ENCODE measurements around the gene RRAGD. TPM values are rescaled to one million over a fixed set of nuclear protein-coding genes. Genes with fewer than 3 reads are reported as not detected.

The RRAGD gene
- total and polyA plus RNA-seq, 2 of the 8 experiments (the other 6 are each of a cell fraction or from before 2014, with no cell fraction given), result 7.2 to 30.8 TPM

GRCh38 chr6:89432875-89433251, 20.8 kb upstream of the RRAGD start, which contains the start of gene ANKRD6:
ANKRD6 (plus strand) TSS chr6:89433152; CDS start chr6:89566977, 133,825 bp downstream.
- Histone ChIP-seq H3K23ac (ENCODE audit: insufficient read length) (no peak within 1 kb of the TSS), H3K79me2 (ENCODE audit: control insufficient read depth in 1 of 2, insufficient read depth in 2 of 2, low read length in 2 of 2) (no peaks in the 10 kb centered on the region), H3K9ac (replicated peaks in 1 of 4; ENCODE audit: extremely low read depth in 1 of 4, low read depth in 3 of 4, low read length in 3 of 4) (peak within 1 kb of the TSS in 3 of 4 experiments; percentile 5 to 47 (median 38); a peak in 1 of 7 replicates), H4K91ac (replicated peaks; ENCODE audit: insufficient read length, low read length) (no peak within 1 kb of the TSS), H4K8ac (ENCODE audit: extremely low read depth, insufficient read depth, low read length) (peak within 1 kb of the TSS; percentile 63; the same call in 1 of the 2 replicates), H2BK5ac (ENCODE audit: low read depth, low read length) (no peak within 1 kb of the TSS), H3K56ac (replicated peaks; ENCODE audit: insufficient read length, low read depth, low read length) (no peak within 1 kb of the TSS), H2AFZ (ENCODE audit: low read length) (peak within 1 kb of the TSS; percentile 52), H3K27ac (ENCODE audit: low read depth, low read length) (no peak within 1 kb of the TSS), H3K18ac (ENCODE audit: extremely low read depth, low read length) (no peak within 1 kb of the TSS), H3K14ac (ENCODE audit: insufficient read length) (no peak within 1 kb of the TSS), H3K4me3 (ENCODE audit: extremely low read depth in 1 of 4, insufficient read depth in 2 of 4, low read depth in 3 of 4, low read length in 4 of 4) (peak within 1 kb of the TSS; percentile 42 to 79 (median 51)), H3K27me3 (replicated peaks in 1 of 4; ENCODE audit: control insufficient read depth in 3 of 4, extremely low read depth in 1 of 4, insufficient read depth in 3 of 4, low read length in 3 of 4) (peaks cover 0 to 16% (median 6%) of the 10 kb centered on the region in 4 experiments; a peak in 5 of 7 replicates), H4K5ac (ENCODE audit: insufficient read length, low read depth, low read length) (no peak within 1 kb of the TSS), H4K20me1 (replicated peaks in 1 of 2; ENCODE audit: control insufficient read depth in 1 of 2, insufficient read depth in 2 of 2, low read length in 2 of 2) (no peaks in the 10 kb centered on the region), H2BK120ac (replicated peaks; ENCODE audit: low read depth, low read length) (no peak within 1 kb of the TSS), H3K4me2 (ENCODE audit: insufficient read depth in 1 of 2, low read depth in 2 of 2, low read length in 2 of 2) (peak within 1 kb of the TSS; percentile 73 to 92), H3K79me1 (ENCODE audit: low read depth, low read length) (no peaks in the 10 kb centered on the region), H3K4ac (replicated peaks; ENCODE audit: insufficient read length, low read depth, low read length) (peak within 1 kb of the TSS; percentile 23), H3K36me3 (ENCODE audit: control insufficient read depth in 2 of 4, insufficient read depth in 4 of 4, low read length in 3 of 4) (no peaks in the 10 kb centered on the region), H2AK5ac (ENCODE audit: low read depth, low read length) (no peak within 1 kb of the TSS), H3K4me1 (replicated peaks in 1 of 4; ENCODE audit: control insufficient read depth in 3 of 4, insufficient read depth in 4 of 4, low read length in 3 of 4) (peaks cover 0 to 6% (median 2%) of the 10 kb centered on the region in 4 experiments; a peak in 3 of 7 replicates), H3K23me2 (ENCODE audit: low read depth, low read length) (peaks cover 3% of the 10 kb centered on the region; the same call in 1 of the 2 replicates), H2BK15ac (ENCODE audit: low read length) (no peak within 1 kb of the TSS), H2BK20ac (ENCODE audit: low read length) (no peak within 1 kb of the TSS), H3K9me3 (ENCODE audit: insufficient read depth in 2 of 2, low read depth in 1 of 2, low read length in 1 of 2) (no peaks in the 10 kb centered on the region), H2BK12ac (ENCODE audit: low read depth, low read length) (no peak within 1 kb of the TSS; the same call in 1 of the 2 replicates)
- ChIA-PET CTCF (ENCODE audit: partially characterized antibody) (interaction anchor here (0.6 to 8.5 kb wide), 69 partner anchors 10 to 1488 kb away, joined by 3 to 183 read pairs (median 4); partner anchors contain the start of genes LYRM2 and RRAGD), POLR2A (ENCODE audit: partially characterized antibody) (interaction anchor here (0.6 kb wide), 2 partner anchors 177 to 1781 kb away, joined by 4 read pairs; no protein-coding TSS in a partner anchor)
- DNase-seq (ENCODE audit: low read depth in 1 of 2, low spot score in 2 of 2), result peak; percentile 29 to 97
- FAIRE-seq, result no peak
- 1% methylated on average over 18 of the region's 38 CpGs; no CpG with 5 or more reads in 1 of the 2 experiments for whole genome bisulfite sequencing, 2 experiments (ENCODE audit: extremely low coverage in 1 of 2, insufficient coverage in 1 of 2, insufficient read length in 1 of 2, insufficient replicate concordance in 2 of 2, low coverage in 1 of 2, low lambda C conversion rate in 2 of 2, missing lambda C conversion rate in 1 of 2)
- 0 out of 2 replicates have a peak, but pooled peaks have one; percentile 18 for TF ChIP-seq ATF3 (IDR thresholded peaks at IDR 0.05; ENCODE audit: insufficient read depth, low read depth, low read length)
- TF ChIP-seq POLR2A (IDR thresholded peaks at IDR 0.05; ENCODE audit: control extremely low read depth in 1 of 2, low read depth in 2 of 2, low read length in 2 of 2), result no peak
